HG03469 (cell line): ENCODE measurements around the gene LEMD2.

Experiments
- ATAC-seq: cut with Tn5 transposase; IDR thresholded peaks from one replicate; pipeline ENCODE4 v1.9.1; 2021; ENCODE audit warnings: mild to moderate bottlenecking, moderate library complexity, moderate number of reproducible peaks; ENCODE audit not compliant: unreplicated experiment

The LEMD2 gene

DNA sequence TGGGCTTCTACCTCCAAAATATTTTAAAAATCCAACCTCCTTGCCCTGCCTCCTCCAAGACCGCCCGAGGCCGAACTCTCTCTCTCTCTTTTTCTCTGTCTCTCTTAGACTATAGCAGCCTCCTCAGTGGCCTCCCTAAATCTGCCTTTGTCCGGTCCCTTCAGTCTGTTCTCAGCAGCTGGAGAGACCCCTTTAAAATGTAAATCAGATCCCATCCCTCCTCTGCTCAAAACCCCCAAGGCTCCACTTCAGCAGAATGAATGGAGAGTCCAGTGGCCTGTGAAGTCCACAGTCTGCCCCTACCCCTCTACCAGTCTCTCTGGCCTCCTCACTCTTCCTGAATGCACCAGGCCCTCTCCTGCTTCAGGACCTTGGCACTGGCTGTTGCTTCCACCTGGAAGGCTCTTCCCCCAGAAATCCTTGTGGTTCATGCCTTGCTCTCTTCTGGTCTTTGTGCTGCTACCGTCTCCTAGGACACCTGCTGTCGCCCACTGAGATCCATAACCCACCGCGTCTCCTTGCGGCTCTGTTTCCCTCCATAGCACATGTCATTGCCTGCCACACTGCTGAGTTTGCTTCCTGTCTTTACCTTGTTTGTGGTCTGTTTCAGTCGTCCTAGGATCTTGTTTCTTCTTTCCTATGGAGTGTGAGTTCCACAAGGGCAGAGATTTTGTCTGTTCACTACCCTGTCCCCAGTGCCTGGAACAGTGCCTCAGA is 8.9 kb upstream of the LEMD2 start:
- no peak for ATAC-seq

DNA sequence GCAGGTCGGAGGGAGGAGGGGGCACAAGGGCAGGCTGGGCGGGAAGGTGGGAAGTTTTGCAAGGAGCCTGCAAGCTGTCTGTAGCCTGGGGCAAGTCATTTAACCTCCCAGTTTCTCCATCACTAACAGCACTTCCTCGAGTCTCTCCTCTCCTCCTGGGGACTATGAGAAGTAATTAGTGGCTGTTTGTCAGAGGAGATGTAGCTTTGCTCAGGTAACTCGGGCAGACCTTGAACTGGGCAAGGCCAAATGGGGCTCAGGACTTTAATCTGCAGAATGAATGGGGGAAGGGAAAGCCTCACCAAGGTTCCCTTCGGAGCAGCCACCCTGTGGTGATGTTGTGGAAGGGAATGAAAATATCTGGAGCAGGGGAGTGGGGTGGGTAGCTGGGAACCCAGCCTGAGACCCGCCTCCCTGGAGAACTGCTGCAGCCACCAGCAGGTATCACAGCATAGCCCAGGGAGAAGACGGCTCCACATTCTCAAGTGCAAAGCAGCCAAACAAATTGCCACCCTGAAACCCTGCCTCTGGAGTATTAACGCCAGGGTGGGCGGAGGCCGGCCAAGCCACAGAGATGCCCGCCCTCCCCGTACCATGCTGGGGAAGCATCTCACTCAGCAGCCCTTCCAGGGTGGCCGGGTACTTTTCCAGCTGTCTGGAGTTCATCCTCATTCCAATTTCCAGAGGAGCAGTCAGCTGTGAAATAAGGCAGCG is 6.1 kb upstream of the LEMD2 start:
- no peak for ATAC-seq

DNA sequence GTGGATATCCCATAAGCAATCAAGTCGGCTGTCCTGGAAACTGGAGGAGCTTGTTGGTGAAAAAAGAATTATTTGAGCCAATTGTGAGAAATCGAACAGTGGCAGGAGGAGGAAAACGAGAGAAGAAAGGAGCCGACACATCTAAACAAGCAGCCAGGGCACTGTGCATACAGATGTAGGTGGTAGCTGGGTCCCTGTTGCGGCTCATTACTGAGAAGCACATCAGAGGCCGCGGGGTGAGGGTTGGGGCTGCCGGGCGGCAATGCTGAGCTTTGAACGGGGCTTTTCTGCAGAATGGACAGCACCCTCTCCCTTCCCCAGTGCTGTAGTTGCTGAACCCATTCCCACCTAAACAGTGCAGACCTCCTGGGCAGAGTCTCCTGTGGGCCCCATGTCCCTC is 4.1 kb upstream of the LEMD2 start:
- ATAC-seq: no peak

DNA sequence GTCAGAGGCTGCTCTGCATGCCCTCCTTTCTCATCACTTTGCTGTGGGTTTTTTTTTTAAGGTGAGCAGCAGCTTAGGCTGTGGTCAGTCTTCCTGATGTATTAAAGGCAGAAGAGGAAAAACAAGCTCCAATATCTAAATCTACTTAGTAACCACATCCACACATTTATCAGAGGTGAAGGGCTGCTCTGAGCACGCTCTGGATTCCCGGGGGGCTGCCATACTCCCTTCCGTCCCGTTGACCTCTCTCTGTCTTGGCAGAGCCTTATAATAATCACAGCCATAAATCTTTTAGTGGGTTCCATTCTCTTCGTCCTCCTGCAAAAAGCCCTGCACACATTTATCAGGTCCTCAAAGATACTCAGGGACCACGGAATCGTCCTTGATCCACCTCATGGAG is 2.7 kb upstream of the LEMD2 start:
- ATAC-seq: no peak

DNA sequence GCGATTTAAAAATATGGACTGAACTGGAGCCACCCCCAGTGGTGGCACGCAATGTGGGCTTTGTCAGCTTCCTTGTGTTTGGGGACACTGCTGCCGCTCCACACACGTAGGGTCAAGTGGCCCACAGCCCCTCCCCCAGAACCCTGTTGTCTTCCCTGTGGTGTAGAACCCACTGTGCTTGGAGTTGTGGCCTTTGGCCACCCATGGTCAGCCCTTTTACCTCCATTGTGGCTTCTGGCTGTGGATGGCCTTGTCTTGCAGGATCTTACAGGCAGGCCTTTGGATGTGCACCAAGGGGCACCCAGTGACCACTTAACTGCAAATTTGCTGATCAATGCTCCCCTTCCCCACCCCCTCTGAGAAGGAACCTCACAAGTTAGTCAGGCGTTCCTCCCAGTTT is 2.0 kb upstream of the LEMD2 start:
- ATAC-seq: no peak

DNA sequence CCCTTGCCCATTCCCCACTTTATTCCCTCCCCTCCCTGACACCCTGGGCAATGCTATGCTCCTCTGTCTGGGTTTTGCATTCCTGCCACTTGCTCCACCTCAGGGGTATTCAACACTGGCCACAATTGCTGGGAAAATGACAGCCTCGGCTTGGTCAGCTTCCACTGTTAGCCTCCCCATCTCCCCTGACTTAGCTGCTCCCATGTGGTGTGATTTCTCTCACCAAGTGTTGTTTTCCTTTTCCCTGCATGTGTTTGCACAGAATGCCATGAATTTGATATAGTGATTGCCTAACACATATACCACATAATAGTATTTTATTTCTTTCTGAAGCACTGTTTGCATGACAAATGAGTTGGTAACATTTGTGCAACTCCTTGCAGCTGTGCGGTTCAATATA is 1.4 kb upstream of the LEMD2 start:
- no peak for ATAC-seq

DNA sequence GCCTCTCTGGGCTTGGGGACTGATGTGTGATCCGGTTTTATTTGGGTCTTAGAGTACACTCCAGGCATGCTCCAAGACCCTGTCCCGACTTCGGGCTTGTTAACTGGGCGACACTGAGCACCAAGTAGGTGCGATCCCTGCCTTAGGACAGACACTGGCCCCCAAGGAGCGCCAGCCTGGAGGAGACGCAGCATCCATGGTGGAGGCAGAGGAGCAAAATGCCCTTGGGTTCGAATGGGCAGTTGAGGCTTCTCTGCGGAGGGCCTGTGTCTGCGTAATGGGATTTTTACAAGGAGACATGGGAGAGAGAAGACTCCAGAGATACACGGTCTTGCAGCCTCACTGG is 593 bp upstream of the LEMD2 start:
- no peak for ATAC-seq

DNA sequence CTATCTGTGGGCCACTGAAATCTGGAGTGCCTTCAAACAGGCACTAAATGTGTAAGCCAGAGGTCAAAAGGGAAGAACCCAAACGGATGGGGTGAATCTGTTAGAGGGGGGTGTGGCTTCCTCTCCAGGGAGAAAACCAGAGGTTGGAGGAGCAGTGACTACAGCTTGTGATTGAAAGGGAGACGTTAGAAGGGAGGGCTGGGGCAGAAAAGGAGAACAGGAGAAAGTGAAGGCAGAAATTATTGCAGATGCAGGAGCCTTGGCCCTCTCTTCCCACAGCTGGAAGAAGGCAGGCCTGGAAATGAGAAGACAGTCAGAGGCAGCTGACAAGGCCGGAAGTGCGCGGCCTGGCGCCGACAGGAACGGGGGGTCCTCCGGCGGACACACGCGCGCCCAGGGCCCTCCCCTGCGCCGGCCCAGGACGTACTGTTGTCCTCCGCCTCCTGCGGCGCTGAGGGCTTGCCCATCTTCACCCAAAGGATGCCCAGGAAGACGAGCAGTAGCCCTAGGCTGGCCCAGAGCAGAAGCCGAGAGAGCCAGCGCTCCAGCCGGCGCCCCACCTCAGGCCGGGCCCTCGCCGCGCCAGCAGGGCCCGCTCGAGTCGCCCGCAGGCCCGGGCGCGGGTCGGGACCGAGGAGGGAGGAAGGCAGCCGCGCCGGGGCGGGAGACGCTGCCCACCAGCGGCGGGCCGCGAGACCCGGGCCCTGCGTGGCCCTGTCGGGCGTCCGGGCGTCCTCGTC is 806 bp downstream of the LEMD2 start:
- ATAC-seq: peak; percentile 13

DNA sequence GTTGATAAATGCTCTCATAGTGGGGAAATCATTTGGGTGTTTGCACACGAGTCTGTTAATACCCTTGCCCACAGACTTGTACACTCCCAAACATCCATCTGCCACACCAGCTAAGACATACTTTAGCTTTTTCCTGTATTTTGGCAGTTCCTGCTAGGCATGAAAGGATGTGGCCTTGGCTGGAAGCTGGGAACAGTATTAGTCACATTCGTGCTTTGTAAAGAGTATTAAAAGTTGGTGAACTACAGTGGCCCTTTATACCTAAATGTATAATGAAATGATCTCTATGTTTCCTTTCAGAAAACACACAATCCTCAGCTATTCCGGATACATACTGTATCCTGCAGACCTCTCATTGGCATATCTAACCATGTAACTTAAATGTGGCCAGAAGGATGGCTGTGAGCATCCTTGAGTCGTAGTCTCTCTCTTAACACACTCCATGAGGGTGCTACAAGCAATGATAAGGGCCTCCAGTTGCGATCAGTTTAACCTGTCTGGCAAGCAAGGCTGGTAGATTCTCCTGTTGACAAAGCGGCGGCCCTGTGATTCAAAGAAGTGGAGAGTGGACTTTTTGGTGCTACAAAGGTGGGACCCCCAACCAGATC is 1.5 kb downstream of the LEMD2 start:
- ATAC-seq: no peak

DNA sequence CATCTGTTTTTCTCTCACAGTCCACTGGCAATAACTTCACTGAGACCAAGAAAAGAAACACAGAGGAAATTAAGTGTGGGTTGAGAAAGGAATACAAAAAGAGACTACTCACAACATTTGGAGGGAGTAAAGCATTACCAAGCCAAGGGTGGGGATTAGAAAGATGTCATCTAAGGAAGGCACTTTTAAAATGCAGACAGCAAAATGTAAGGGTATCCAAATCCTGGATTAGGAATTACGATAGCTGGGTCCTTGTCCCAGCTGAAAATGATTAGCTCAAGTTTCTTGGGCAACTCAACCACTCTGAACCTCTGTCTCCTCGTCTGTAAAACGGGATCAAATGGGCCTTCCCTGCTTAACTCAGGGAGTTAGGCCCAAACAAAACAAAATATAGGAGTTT is 2.2 kb downstream of the LEMD2 start:
- ATAC-seq: no peak

DNA sequence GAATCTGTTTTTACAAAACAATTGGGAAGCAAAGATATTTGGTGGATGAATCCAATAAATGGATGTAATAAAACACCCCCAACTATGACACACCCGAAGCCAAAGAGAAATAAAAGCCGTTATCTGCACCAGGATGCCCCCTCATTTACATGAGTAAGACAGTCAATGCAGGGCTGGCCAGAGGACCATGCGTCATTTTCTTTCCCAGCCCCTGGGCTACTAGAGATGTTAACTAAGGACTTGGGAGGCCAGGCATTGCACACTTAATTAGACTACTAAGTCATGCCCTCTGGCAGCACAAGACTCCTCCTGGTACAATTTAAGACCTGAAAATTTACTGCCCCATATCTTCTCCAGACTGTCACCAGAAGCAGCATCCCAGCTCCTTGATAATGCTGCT is 3.2 kb downstream of the LEMD2 start:
- ATAC-seq: no peak

DNA sequence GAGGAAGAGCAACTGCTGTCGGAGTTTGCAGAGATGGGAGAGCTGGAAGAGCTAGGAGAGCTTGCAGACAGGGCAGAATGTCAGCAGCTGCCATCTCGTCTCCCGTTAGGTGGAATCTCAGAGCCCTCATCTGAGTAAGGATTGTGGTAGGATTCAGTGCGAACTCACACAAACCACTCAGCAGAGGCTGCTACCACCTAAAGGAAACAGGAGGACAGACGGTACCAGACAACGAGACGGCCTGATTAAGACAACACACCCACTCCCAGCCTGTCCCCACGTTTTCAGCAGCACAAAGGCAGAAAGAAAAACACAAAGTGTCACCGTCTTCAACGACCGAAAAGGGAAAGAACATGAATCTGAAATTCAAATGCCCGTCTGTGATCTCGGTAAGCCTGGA is 4.1 kb downstream of the LEMD2 start:
- ATAC-seq: no peak

DNA sequence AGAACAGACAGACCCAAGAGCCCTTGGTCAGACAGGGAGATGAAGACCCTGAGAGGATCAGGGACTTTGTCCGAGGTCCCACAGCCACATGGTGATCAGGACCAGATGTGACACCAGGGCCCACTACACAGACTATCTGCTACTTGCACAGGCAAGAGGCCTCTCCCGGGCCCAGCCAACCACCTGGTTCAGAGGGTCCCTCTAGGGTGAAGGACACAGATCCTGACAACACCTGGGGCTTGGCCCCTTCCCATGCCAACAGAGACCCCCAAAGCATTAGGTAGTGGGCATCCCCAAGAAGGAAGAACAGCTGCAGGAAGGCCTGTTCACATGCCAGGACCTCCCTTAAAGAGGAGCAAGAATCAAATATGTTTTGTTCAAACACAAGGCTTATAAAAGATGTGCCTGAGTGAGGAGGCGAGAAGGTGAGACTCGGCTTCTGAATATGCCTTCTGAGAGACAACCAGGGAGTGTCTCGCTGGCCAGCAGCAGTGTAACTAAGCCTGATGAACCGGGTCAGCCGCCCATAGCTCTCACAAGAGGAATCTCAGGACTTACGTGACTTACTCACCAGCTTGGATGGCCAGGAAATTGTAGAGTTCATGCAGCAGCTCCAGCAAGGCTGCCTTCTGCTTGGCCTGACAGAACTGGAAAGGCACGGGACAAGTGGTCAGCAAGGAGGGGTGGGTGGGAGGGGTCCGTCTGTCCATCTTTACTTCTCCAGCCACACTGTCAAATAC is 5.0 kb downstream of the LEMD2 start:
- ATAC-seq: no peak

DNA sequence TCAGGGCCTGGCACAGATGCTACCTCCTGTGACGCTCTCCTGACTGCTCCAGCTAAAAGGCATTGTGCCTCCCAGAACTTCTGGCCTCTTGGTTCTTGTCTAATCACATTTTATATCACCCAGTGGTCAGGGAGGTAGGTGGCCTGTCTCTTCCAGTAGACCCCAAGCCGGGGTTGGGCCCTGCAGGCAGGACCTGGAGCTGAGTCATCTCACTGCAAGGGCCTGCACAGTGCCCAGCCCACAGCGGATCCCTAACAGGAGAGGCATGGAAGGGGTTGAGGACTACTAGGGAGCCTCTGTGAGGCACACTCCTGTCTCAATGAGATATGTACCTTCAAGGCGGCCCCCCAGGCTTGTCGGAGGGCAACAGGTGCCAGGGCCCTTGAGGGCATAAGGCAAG is 6.4 kb downstream of the LEMD2 start:
- ATAC-seq: no peak

DNA sequence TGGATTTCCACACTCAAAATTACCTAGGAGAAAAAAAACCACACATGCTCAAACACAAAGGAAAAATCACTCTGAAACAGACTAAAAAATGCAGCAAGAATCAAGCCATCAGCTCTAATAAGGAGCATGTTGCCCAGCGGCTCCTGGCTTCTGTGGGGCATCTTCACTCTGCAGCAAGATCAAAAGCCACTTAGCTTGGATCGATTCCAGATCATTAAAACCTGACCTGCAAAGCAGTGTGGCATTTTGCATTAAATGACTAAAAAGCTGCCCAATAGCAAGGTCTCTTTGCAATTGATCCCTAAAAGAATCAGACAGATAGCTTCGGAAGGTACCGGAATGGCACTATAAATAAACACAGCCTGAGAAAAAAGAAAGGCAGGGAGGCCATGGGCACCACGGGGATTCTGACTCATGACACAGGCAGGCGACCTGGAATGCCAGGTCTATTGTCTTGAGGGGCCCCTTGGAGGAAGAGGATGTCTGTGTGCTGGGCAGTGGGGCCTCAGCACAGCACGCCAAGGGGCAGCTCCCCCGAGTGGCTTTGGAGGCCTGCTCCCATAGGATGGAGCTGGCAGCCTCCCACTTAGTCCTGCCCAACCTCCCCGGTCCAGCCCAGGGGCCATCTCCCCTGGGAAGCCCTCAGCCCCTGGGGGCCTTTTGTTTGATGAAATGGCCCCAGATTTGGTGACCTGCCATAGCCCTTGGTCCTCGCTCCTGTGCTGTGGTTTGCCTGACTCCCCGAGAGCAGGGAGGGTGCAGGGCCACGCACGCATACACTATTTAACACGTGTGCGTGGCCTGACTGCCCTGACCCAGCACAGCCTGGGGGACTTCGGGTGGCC is 7.6 kb downstream of the LEMD2 start:
- no peak for ATAC-seq

DNA sequence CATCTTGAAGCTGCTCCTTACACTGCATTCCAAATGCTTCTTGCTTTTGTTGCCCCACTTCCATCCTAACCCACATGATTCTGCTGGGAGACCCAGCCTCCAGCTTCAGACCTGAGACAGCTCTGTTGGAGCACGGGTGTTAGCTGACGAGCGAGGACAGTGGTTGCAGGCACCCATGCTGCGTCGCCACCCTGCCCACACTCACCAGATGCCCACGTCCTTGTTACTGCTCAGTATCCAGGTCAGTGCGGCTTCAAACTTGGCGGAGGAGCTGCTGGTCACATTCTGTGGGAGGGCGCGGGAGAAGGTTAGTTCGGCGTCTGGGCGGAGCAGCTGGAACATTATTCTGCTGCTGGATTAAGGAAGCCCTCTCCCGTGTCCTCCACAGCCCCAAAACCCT is 9.0 kb downstream of the LEMD2 start:
- no peak for ATAC-seq

DNA sequence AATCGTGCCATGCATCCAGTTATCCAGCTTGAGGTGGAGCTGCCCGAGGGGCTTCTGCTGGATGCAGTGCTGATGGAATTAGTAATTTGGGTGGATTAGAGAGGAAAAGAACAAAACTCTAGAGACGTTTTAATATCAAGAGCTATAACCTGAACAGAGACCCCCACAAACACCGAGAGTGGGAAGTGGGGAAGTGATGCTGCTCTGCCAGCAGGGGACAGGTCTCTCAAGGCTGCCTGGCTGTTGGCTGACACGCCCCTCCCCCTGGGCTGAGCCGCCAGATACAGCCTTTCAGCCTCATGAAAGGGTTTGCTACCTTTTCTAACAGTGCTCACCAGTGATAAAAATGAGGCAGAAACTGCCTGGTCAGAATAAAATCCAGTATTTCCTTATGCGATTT is 9.6 kb downstream of the LEMD2 start:
- no peak for ATAC-seq

DNA sequence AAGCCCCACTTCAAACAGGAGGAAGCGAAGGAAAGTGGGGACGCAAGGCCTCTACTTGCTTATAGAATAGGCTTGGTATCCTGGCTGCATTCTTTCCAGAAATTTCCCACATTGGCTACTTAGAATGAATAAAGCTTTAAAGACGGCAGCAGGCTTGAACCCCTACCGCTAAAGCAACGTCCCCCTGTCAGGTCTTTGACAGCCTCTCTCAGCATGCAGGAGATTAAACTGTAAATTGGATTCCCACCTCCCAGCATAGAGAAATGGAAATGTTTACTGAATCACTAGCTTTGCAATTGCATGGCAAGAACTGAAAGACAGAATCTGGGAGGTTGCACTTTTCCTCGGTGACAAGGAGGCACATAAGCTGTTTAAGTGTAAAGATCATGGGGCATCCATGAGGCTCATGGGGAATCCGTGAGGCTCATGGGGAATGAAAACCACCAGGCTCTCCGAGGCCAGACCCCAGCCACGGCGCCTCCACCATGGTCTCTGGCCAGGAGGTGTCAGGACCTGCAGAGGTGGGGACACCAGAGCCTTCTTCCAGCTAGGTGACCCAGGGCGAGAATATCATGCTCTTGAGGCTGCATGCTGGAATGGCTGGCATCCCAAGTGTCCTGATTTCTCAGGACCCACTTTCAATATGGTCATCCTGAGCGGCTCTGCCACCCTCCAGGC is 10.3 kb downstream of the LEMD2 start:
- no peak for ATAC-seq
